ENCODE data around the gene GRK4.

DNA sequence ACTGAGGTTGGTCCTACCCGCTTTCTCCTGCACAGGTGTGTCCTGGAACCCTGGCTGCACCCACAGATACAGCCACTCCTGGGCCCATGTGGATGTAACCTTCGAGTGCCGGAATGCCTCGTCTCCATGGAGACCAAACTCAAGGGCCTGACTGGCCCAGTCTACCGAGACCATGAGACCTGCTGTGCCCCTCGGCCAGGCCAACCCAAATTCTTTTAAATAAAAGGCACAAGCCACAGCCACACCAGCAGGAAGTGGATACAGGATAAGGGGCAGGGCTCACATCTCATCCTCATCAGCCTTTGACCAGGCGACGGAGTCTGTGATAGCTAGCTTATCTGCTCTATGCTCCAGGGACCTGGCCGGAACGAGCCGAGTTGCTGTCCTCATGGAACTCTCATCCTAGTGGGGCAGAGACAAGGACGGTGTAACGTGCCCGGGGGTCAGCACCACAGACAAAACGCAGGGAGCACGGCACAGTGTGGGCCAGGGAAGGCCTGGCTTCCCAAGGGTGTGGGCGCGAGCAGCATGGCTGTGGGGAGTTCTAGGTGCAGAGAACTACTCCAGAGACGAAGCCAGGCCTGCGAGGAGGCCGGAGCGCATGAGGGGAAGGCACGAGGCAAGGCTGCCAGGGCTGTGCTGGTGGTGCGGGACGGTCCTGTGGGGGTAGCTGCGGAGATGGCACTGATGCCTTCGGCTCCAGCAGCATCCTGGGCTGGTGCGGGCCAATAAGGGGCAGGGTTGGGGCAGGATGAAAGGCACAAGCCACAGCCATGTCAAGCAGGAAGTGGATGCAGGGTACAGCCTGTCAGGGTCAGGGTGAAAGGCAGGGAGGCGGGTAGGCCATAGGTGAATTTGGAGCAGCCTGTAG lies 22.9 kb upstream of the GRK4 start:
- TF ChIP-seq EZH2 (IDR thresholded peaks at IDR 0.05; ENCODE audit: insufficient read depth, low read length) = no peak
- TF ChIP-seq, protein P1, sequence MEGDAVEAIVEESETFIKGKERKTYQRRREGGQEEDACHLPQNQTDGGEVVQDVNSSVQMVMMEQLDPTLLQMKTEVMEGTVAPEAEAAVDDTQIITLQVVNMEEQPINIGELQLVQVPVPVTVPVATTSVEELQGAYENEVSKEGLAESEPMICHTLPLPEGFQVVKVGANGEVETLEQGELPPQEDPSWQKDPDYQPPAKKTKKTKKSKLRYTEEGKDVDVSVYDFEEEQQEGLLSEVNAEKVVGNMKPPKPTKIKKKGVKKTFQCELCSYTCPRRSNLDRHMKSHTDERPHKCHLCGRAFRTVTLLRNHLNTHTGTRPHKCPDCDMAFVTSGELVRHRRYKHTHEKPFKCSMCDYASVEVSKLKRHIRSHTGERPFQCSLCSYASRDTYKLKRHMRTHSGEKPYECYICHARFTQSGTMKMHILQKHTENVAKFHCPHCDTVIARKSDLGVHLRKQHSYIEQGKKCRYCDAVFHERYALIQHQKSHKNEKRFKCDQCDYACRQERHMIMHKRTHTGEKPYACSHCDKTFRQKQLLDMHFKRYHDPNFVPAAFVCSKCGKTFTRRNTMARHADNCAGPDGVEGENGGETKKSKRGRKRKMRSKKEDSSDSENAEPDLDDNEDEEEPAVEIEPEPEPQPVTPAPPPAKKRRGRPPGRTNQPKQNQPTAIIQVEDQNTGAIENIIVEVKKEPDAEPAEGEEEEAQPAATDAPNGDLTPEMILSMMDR (IDR thresholded peaks at IDR 0.05; ENCODE audit: insufficient read depth, low read depth, low read length) = no peak
